Fibroblast of skin of right biceps (primary cell): ENCODE measurements around the gene OAF.
"Not testable (repeated sequence)": the region's sequence is repeated elsewhere in the genome, so short reads cannot be mapped to it uniquely, and the experiment has no call there.

ENCODE experiments used
- DNase-seq: peaks from one replicate; pipeline ENCODE4 v3.0.0-alpha.2; 2013

OAF gene

GRCh38 chr11:120210626-120211521, at the start of gene OAF:
Gene OAF, plus strand, starts transcription at chr11:120211032. Its CDS starts 248 bp downstream, at chr11:120211280.
- DNase-seq = peak; percentile 90

- DNase-seq = no peak
Measured at GRCh38 chr11:120167659-120168058, 43.2 kb upstream of the OAF start.

- DNase-seq = no peak
Measured at GRCh38 chr11:120168108-120168959, 42.5 kb upstream of the OAF start.

GRCh38 chr11:120168960-120169681, 41.7 kb upstream of the OAF start:
- peak; percentile 67 for DNase-seq

- no peak for DNase-seq
Measured at GRCh38 chr11:120169981-120170698, 40.7 kb upstream of the OAF start.

GRCh38 chr11:120170741-120171261, 40.0 kb upstream of the OAF start:
- DNase-seq = no peak

GRCh38 chr11:120172054-120172911, 38.5 kb upstream of the OAF start:
- peak; percentile 61 for DNase-seq

GRCh38 chr11:120173019-120173705, 37.7 kb upstream of the OAF start:
- no peak for DNase-seq

- DNase-seq = no peak
Measured at GRCh38 chr11:120173807-120174206, 37.0 kb upstream of the OAF start.

GRCh38 chr11:120174866-120175265, 36.0 kb upstream of the OAF start:
- DNase-seq = no peak

- DNase-seq = peak; percentile 29
Measured at GRCh38 chr11:120178561-120179056, 32.2 kb upstream of the OAF start.

- DNase-seq = no peak
Measured at GRCh38 chr11:120179057-120179672, 31.7 kb upstream of the OAF start.

GRCh38 chr11:120180063-120180462, 30.8 kb upstream of the OAF start:
- not testable (repeated sequence) for DNase-seq

- peak; percentile 77 for DNase-seq
Measured at GRCh38 chr11:120180551-120181232, 30.1 kb upstream of the OAF start.

GRCh38 chr11:120181376-120181975, 29.4 kb upstream of the OAF start:
- DNase-seq = no peak

GRCh38 chr11:120182372-120182771, 28.5 kb upstream of the OAF start:
- DNase-seq = no peak

- no peak for DNase-seq
Measured at GRCh38 chr11:120182790-120183491, 27.9 kb upstream of the OAF start.

- DNase-seq = no peak
Measured at GRCh38 chr11:120183701-120184141, 27.1 kb upstream of the OAF start.
